GM12878 (cell line): ENCODE data around the gene PPP2R2D. TPM values are rescaled to one million over a fixed set of nuclear protein-coding genes. Genes with fewer than 3 reads are reported as not detected.

Experiments
- ATAC-seq: fragments of 200-7000 bp; cut with Tn5 transposase; 3 replicates; pipeline ENCODE4 v1.9.1; 2020; ENCODE audit warnings: mild to moderate bottlenecking, moderate library complexity
- BruUV-seq: library from RNA; stranded (reverse); fragments of 400-500 nt; replicated peaks from 2 replicates; lab custom pipeline; 2021; lab: Mats Ljungman, UMichigan
- CTCF ChIA-PET: fragments of 300-600 bp; sonication (Branson Sonifier 250); formaldehyde crosslinking; extraction: SDS; loops from one replicate; lab custom pipeline; 2021; ENCODE audit warnings: inconsistent platforms; lab: Yijun Ruan, JAX
- POLR2A ChIA-PET: fragments of 350-600 bp; formaldehyde crosslinking; extraction: SDS; loops from one replicate; lab custom pipeline; 2021; ENCODE audit warnings: inconsistent platforms; lab: Charles Lee
- RAD21 ChIA-PET: fragments of 300-600 bp; sonication (Branson Sonifier 250); formaldehyde crosslinking; loops from one replicate; lab custom pipeline; 2023; ENCODE audit warnings: antibody characterized with exemption; ENCODE audit not compliant: unreplicated experiment; lab: Charles Lee
- SMC1A ChIA-PET: fragments of 300-600 bp; sonication (Branson Sonifier 250); formaldehyde crosslinking; loops from one replicate; lab custom pipeline; 2023; ENCODE audit not compliant: unreplicated experiment, uncharacterized antibody; lab: Charles Lee
- DNase-seq: peaks from one replicate; pipeline ENCODE4 v3.0.0-alpha.2; 2011; ENCODE audit warnings: low read depth, low spot score
- FAIRE-seq: peaks from 3 replicates; lab custom pipeline; 2011; peaks lifted over from hg19 to GRCh38; lab: Jason Lieb, UNC
- H2AFZ ChIP-seq: 2 replicates; pipeline ENCODE4 v1.6.0; 2011; ENCODE audit warnings: low read depth, low read length, control low read depth; ENCODE audit not compliant: control insufficient read depth
- H3K27ac ChIP-seq: 2 replicates; pipeline ENCODE4 v1.5.1; 2011; ENCODE audit warnings: control low read depth; ENCODE audit not compliant: control insufficient read depth, insufficient read depth
- H3K27me3 ChIP-seq, 2 experiments: replicated peaks in 1 of 2; 2 replicates each; pipeline versions ENCODE4 v1.6.0 to v1.6.1; 2011; ENCODE audit warnings: low read length in 1 of 2; ENCODE audit not compliant: control insufficient read depth in 2 of 2, insufficient read depth in 2 of 2
- H3K36me3 ChIP-seq, 2 experiments: 2 replicates each; pipeline ENCODE4 v1.5.1; 2011; ENCODE audit warnings: low read length in 1 of 2; ENCODE audit not compliant: control insufficient read depth in 2 of 2, insufficient read depth in 2 of 2
- H3K4me1 ChIP-seq: 2 replicates; pipeline ENCODE4 v1.6.1; 2011; ENCODE audit warnings: mild to moderate bottlenecking, low read length, moderate library complexity, mixed read lengths; ENCODE audit not compliant: control insufficient read depth, insufficient read depth
- H3K4me2 ChIP-seq: 2 replicates; pipeline ENCODE4 v1.6.0; 2011; ENCODE audit warnings: control low read depth; ENCODE audit not compliant: control insufficient read depth, insufficient read depth
- H3K4me3 ChIP-seq: fragments of 200-600 bp; sonication (generic); 2 replicates; pipeline ENCODE4 v1.5.1; 2016
- H3K79me2 ChIP-seq: 2 replicates; pipeline ENCODE4 v1.6.0; 2011; ENCODE audit warnings: low read length; ENCODE audit not compliant: control insufficient read depth, insufficient read depth
- H3K9ac ChIP-seq: 2 replicates; pipeline ENCODE4 v1.8.0; 2011; ENCODE audit warnings: low read length, control low read depth, mixed read lengths; ENCODE audit not compliant: control insufficient read depth, insufficient read depth
- H3K9me3 ChIP-seq: replicated peaks from 3 replicates; pipeline ENCODE4 v1.5.1; 2011; ENCODE audit warnings: mild to moderate bottlenecking, low read length; ENCODE audit not compliant: control insufficient read depth, insufficient read depth
- H4K20me1 ChIP-seq: 2 replicates; pipeline ENCODE4 v1.6.0; 2011; ENCODE audit not compliant: control insufficient read depth, insufficient read depth
- CBX3 ChIP-seq: fragments of 200-600 bp; sonication (generic); IDR thresholded peaks from 2 replicates; pipeline ENCODE4 v1.6.1; 2016; ENCODE audit warnings: low read depth, borderline replicate concordance
- CBX5 ChIP-seq: sonication (generic); IDR thresholded peaks from 2 replicates; pipeline ENCODE4 v1.6.1; 2016; ENCODE audit warnings: low read depth, moderate library complexity, mild to moderate bottlenecking, inconsistent platforms
- MEF2B ChIP-seq: fragments of 450-650 bp; IDR thresholded peaks from 2 replicates; pipeline ENCODE4 v1.6.1; 2018; ENCODE audit warnings: mild to moderate bottlenecking, moderate library complexity; ENCODE audit not compliant: partially characterized antibody, poor library complexity, severe bottlenecking
- MLLT1 ChIP-seq: fragments of 450-650 bp; IDR thresholded peaks from 2 replicates; pipeline ENCODE4 v1.6.1; 2016; ENCODE audit warnings: mild to moderate bottlenecking
- RFX5 ChIP-seq: IDR thresholded peaks from 2 replicates; pipeline ENCODE4 v1.6.1; 2011; ENCODE audit warnings: low read depth, low read length, improper control_type of control experiment
- ZBTB33 ChIP-seq: fragments of 450-650 bp; IDR thresholded peaks from 2 replicates; pipeline ENCODE4 v1.6.1; 2017; ENCODE audit warnings: mild to moderate bottlenecking
- ZBTB40 ChIP-seq: fragments of 450-650 bp; IDR thresholded peaks from 2 replicates; pipeline ENCODE4 v1.6.1; 2016; ENCODE audit warnings: mild to moderate bottlenecking, moderate library complexity, borderline replicate concordance
- whole genome bisulfite sequencing: methylation state at CpG from one replicate; pipeline ENCODE4 v1.1.6; 2016; ENCODE audit warnings: low lambda C conversion rate; ENCODE audit not compliant: insufficient replicate concordance, insufficient coverage; ENCODE audit errors: missing lambda C conversion rate; 5-methylcytosine and 5-hydroxymethylcytosine counted together
- in situ Hi-C: fragments of 300-500 bp; cut with MboI; formaldehyde crosslinking; loops from 9 replicates; pipeline ENCODE4 v1.14.3; 2018; ENCODE audit warnings: mixed read lengths
- intact Hi-C: fragments of 100-400 bp; cut with micrococcal nuclease; formaldehyde crosslinking; loops from one replicate; pipeline ENCODE4 v1.14.2; 2022; ENCODE audit not compliant: unreplicated experiment
- polyA plus RNA-seq, 11 experiments: library from polyadenylated mRNA; depleted of rRNA in 4 of 11; unstranded in 6 of 11; stranded (reverse) in 5 of 11; fragments of >200 nt; fragmentation: Nextera tagmentation in 4 of 11; fragmentation: Illumina TruSeq in 1 of 11; extraction: Ambion mirVana in 4 of 11; extraction: Trizol in 1 of 11; gene quantifications; 1 replicate in 1 of 11; 2 replicates in 10 of 11; pipeline versions ENCODE4 v1.2.1 to v1.2.3, GENCODE V29; 2011 to 2016; ENCODE audit warnings: inconsistent platforms in 2 of 11, missing spikeins in 2 of 11, low read depth in 1 of 11
- total RNA-seq, 4 experiments: library from RNA; depleted of rRNA in 3 of 4; stranded (reverse); fragments of >200 nt in 3 of 4; fragmentation: Illumina TruSeq in 1 of 4; extraction: Trizol in 1 of 4; gene quantifications; 2 replicates each; pipeline versions ENCODE4 v1.2.1 to v1.2.3, GENCODE V29; 2013 to 2021

PPP2R2D gene
- total and polyA plus RNA-seq, 10 of the 15 experiments (the other 5 are each of a cell fraction or from before 2014, with no cell fraction given) = 2.8 to 41.9 (median 21.8) TPM

- peak overlapping the region; percentile 63 for H3K4me2 ChIP-seq
- CTCF ChIA-PET = interaction anchor here (1.5 kb wide), 1 partner anchor 42 kb away, joined by 5 read pairs; no protein-coding TSS in a partner anchor
- H4K20me1 ChIP-seq = peaks cover 15% of the 10 kb centered on the region
- in situ Hi-C loops = loop anchor here (5.0 kb wide), 1 partner anchor 84 kb away; no protein-coding TSS in a partner anchor
- WGBS = 30% methylated on average over 31 of the region's 31 CpGs
- peak; percentile 88 for TF ChIP-seq MLLT1
- TF ChIP-seq ZBTB40 = peak; percentile 37; the same call in 1 of the 2 replicates
- no peak for TF ChIP-seq CBX3
- no peak for TF ChIP-seq RFX5
- 0 out of 2 replicates have a peak, but pooled peaks have one; percentile 27 for TF ChIP-seq CBX5
- TF ChIP-seq ZBTB33 = 0 out of 2 replicates have a peak, but pooled peaks have one; percentile 20
- TF ChIP-seq MEF2B = no peak
- TF ChIP-seq, all 136 proteins: peak for 4
- no peak for FAIRE-seq
- Histone ChIP-seq H3K9me3 (no peaks in the 10 kb centered on the region; the same call in 2 of the 3 replicates), H3K79me2 (peaks cover 61% of the 10 kb centered on the region), H2AFZ (peak overlapping the region; percentile 28), H3K36me3 (peaks cover 0 to 14% of the 10 kb centered on the region in 2 experiments; a peak in 2 of 4 replicates), H3K27me3 (no peaks in the 10 kb centered on the region), H3K9ac (peak overlapping the region; percentile 81), H3K4me1 (no peaks in the 10 kb centered on the region; the same call in 1 of the 2 replicates), H3K4me3 (peak overlapping the region; percentile 98), H3K27ac (peak overlapping the region; percentile 55)
- BruUV-seq = TSS peak; percentile 63
- ATAC-seq = peak; percentile 11; the same call in 2 of the 3 replicates
- SMC1A ChIA-PET = no interaction called here
- intact Hi-C loops = loop anchor here (2.0 kb wide), 1 partner anchor 80 kb away; the partner anchor contains the start of gene PPP2R2D
- no peak for DNase-seq
- RAD21 ChIA-PET = interaction anchor here (1.3 kb wide), 1 partner anchor 42 kb away, joined by 3 read pairs; no protein-coding TSS in a partner anchor
- POLR2A ChIA-PET = interaction anchor here (0.7 kb wide), 1 partner anchor 76 kb away, joined by 3 read pairs; no protein-coding TSS in a partner anchor
These were observed 80.1 kb downstream of the PPP2R2D start for GRCh38 chr10:131980761-131981428.
